ENCODE measurements around the gene BICD2.

Gene BICD2

DNA sequence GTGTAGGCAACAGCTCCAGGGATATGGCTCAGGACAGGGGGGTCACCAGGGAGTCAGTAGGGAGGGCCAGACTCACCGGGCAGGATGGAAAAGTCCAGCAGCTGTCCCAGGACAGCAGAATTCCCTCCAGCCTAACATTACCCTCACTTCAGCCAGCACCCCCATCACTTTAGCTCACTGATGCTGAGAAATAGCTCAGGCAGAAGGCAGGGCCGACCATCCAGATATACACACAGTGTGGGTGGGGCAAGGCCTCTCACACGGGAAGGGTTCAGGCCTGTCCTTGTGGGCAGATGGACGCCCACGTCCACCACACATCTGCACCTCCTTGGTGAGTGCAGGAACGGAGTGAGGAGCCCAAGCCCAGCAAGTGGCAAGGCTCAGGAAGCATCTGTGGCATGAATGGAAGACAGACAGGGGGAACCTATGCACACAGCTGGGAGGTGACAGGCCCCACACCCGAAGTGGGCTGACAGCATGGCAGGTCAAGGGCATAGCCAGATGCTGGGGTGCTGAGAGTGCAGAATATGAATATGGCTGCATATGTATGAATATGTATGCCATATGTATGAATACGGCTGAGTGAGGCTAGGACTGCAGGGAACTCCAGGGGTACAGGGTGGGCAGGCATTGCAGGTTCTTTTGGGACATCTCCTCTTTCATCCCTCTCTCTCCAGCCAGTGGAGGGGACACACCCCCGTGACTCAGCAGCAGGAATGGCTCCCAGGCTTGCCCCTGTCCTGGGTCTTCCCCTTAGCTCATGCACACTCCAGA, 17.0 kb downstream of the BICD2 start:
- DNase-seq (ENCODE audit: low read depth) = peak; percentile 59

DNA sequence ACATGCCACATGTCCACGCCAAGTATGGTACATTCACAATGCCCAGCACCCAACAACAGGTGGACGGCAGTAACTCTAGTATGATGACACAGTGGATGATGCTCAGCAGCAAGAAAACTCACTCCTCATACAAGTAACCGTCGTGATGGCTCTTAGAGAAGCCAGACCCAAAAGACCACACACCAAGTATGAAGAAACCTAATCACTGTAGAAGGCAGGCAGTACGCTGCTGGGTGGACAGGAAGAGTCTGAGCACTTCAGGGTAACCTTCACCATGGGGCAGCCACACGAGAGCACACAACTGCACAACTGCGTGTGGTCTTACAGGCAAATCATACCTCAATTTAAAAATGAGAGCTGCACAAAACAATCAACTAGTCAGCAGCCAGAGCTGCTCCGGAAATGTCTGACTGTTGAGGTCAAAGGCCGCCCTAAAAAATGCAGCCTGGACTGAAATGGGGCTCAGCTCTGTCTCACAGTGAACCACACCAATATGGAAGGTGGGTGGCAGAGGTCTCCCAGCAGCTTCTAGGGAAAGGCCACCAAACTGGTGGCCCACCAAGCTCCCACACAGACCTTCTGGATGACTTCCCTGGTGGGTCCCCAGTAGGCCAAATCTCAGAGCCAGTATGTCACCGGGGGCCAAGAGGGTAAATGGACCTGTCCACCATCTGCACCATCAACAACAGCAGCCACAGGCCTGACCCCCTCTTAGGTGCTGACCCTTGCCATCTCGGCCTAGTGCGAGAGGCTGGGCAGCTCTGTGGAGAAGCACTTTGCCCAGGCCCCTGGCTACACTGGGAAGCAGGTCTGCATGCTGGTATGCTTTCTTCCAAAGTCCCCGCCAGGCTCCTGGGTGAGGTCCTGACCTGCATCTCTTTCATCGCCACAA, 17.8 kb downstream of the BICD2 start:
- peak; percentile 53 for DNase-seq (ENCODE audit: low read depth)

GRCh38 chr9:92745881-92746280, 18.8 kb downstream of the BICD2 start:
- DNase-seq (ENCODE audit: low read depth) = no peak

DNA sequence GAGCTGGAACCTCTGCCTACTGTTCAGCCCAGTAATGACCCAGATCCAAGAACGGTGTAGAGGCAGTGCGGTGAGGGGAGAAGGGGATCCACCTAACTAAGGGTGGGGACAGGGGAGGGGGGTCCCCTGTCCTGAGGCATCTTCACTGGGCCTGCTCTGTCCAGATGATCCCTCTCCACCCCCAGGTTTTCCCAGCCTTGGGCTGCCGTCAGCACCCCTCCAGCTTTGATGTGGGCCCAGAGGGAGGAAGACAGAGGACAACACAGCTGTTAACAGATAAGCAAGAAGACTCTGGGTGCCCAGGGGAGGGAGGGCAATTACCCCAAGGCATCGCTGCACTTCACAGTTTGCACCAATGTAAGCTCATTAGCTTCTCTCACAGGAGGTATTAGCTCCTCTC, 19.3 kb downstream of the BICD2 start:
- no peak for DNase-seq (ENCODE audit: low read depth)

DNA sequence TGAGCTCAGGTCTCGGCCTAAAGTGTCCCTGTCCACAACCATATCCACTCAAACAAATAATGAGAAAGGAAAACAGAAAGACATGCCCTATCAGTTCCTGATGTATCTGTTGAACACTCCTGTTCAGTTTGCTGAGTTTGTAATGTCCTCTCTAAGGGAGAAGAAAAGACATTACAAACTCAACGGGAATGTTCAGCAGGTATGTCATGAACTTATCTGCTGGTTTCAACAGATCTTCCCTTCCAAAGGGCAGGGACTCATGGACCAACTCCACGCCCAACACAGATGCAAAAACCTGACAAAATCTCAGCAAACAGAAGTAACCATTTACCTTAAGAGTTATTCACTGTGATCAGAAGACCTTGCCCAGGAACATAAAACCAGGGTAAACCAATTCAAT, 23.7 kb downstream of the BICD2 start:
- DNase-seq (ENCODE audit: low read depth) = no peak

DNA sequence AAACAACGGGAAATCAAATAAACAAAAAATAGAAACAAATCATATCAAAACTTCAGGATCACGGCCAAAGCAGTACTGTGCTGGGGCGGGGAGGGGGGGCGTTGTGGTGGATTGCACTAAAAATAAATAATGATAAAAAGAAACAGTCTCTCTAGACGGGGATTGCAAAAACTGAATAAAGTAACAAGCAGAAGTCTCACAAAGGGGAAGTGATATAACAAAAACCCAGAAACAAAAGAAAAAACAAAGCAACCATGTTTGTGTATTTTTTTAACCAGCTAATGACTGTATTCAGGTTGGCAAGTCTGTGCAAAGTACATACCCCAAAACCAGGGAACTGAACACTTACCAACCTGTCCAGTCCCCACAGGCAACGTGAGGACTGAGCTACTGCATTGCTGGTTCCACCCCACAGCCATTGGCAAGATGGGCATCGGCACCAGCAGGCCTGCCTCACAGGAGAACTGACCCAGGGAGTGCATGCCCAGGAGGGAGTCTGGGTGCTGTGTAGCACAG, 24.1 kb downstream of the BICD2 start:
- no peak for DNase-seq (ENCODE audit: low read depth)

GRCh38 chr9:92740009-92740408, 24.6 kb downstream of the BICD2 start:
- no peak for DNase-seq (ENCODE audit: low read depth)

- DNase-seq (ENCODE audit: low read depth) = no peak
Observed at GRCh38 chr9:92739346-92739970, 25.2 kb downstream of the BICD2 start.

GRCh38 chr9:92738661-92739081, 26.0 kb downstream of the BICD2 start:
- DNase-seq (ENCODE audit: low read depth) = no peak

DNA sequence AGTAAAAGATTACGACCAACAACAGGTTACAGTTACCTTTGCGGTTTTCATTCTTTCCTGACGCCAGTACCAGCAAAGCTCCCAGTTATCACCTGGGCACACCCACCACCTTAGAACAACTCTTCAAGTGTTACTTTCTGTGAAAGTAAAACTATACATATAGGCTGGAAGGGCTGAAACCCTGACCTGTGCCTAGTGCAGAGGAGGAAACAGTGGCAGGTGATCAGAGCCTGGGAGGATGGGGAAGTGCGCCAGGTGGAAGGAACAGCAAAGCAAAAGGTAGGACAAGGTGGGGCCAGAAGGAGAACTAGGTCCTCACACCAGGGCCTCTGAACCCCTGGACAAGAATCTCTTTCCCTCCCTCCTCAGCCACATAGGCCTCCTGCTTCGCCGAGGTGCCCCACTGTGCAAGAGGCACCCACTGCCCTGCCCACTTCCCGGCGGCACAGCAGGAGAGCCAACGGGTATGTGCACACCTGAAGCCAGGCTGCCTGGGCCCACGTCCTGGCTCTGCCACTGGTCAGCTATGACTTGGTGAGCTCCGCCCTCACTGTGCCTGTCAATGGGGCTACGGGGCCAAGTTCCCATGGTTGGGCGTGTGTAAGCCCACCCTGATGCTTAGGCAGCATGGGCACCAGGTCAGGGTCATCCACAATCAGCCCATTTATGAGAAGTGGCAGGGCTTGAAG, 26.9 kb downstream of the BICD2 start:
- no peak for DNase-seq (ENCODE audit: low read depth)

- no peak for DNase-seq (ENCODE audit: low read depth)
Observed at GRCh38 chr9:92737216-92737606, 27.4 kb downstream of the BICD2 start.

- no peak for DNase-seq (ENCODE audit: low read depth)
Observed at GRCh38 chr9:92736563-92737215, 27.9 kb downstream of the BICD2 start.

GRCh38 chr9:92735636-92736562, 28.7 kb downstream of the BICD2 start:
- peak; percentile 18 for DNase-seq (ENCODE audit: low read depth)

- no peak for DNase-seq (ENCODE audit: low read depth)
Observed at GRCh38 chr9:92734931-92735635, 29.6 kb downstream of the BICD2 start.

GRCh38 chr9:92730897-92731296, 33.7 kb downstream of the BICD2 start:
- DNase-seq (ENCODE audit: low read depth) = no peak

DNA sequence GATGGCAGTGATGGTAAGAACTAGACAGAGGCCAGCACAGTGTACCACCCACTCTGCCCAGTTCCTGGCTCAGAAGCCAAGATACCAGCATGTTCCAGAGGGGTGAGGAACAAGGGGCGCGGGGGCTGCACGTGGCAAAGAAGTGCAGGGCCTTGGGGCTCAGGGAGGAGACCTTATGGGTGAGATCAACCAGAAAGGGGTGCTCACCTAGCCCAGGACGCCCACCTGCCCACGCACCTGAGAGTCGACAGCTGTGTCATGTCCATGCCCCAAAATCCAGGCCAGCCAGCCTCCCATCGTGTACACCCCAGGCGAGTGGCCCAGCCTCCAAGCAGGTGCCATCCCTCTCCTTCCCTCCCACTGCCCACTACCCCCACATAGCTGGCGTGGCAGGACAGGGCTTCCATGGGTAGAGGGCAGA, 34.9 kb downstream of the BICD2 start:
- DNase-seq (ENCODE audit: low read depth) = no peak

DNA sequence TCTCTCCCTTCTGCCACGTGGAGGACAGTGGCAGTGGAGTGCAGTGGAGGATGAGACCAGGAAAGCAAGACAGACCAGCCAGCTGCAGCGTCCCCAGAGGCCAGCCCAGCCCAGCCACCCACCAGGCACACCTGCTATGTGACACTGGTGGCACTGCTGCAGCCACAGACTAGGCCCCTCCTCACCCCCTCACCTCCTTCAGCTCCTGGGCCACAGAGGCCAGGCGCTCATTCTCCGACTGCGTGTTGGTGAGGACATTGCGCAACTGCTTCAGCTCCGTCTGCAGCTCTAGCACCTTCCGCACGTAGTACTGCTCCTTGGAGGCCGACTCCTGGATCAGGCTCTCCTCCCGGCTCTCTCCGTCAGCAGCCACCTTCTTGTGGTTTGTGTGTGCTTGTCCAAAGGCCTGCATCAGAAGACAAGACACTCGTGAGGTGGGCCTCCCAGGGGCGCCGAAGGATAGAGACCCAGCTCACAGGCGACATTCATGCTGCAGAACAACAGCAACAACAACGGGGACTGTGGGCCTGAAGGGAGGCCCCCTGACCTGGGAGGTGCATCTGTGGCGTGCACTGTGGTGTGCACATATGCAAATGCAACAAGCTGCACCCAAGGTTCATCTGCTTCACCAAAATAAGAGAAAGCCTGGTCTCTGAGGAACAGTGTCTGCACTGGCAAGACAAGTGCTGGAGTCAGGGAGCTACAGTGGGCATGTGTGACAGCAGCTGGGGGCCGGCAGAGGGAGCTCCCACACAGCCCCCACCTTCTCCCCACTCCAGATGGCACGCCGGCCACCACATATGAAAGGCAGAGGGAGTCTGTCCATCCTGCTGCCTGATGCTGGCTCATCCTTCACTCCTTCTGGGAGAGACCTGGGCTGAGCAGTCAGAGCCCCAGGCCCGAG, 35.5 kb downstream of the BICD2 start:
- DNase-seq (ENCODE audit: low read depth) = peak; percentile 40

Measured in ELR (cell line).